H4 (cell line): ENCODE results near the gene FAAP20. TPM values are rescaled to one million over a fixed set of nuclear protein-coding genes. Genes with fewer than 3 reads are reported as not detected.

Experiments
- DNase-seq: peaks from one replicate; pipeline ENCODE4 v3.0.0-alpha.2; 2015; ENCODE audit warnings: low spot score
- total RNA-seq: library from RNA; depleted of rRNA; stranded (reverse); fragments of >200 nt; shearing (Covaris generic); gene quantifications from 2 replicates; pipeline ENCODE4 v1.2.3, GENCODE V29; 2014

FAAP20 gene
- total RNA-seq, 1 experiment from 2014 or later: 28.5 TPM

DNA sequence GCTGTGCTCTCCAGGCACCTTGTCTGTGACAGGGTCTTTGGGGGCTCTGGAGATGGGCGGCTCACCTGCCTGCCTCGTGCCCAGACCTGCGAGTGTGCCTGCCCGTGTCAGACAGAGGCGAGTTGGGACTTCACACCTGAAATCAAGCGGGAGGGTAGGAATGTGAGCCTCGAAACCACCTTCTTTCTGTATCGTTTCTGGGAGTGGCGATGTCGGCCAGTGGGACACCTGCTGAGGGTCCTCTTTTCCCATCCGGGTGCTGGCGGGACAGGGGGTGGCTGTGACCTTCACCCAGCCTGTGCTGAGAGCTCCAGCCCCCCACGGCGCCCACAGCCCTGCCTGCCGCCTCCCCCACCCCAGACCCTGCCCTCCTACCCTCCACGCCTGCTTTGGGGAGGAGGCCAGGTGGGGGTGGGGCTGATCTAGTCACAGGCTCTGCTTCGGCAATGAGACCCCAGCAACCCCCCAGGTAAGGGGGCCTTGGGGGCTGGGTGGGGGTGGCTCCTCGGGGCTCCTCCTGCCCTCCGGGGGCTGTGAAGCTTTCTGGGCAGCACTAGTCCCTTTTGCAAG is 15.6 kb upstream of the FAAP20 start:
- DNase-seq: no peak

GRCh38 chr1:2209400-2210083 is 15.0 kb upstream of the FAAP20 start:
- DNase-seq: no peak

DNA sequence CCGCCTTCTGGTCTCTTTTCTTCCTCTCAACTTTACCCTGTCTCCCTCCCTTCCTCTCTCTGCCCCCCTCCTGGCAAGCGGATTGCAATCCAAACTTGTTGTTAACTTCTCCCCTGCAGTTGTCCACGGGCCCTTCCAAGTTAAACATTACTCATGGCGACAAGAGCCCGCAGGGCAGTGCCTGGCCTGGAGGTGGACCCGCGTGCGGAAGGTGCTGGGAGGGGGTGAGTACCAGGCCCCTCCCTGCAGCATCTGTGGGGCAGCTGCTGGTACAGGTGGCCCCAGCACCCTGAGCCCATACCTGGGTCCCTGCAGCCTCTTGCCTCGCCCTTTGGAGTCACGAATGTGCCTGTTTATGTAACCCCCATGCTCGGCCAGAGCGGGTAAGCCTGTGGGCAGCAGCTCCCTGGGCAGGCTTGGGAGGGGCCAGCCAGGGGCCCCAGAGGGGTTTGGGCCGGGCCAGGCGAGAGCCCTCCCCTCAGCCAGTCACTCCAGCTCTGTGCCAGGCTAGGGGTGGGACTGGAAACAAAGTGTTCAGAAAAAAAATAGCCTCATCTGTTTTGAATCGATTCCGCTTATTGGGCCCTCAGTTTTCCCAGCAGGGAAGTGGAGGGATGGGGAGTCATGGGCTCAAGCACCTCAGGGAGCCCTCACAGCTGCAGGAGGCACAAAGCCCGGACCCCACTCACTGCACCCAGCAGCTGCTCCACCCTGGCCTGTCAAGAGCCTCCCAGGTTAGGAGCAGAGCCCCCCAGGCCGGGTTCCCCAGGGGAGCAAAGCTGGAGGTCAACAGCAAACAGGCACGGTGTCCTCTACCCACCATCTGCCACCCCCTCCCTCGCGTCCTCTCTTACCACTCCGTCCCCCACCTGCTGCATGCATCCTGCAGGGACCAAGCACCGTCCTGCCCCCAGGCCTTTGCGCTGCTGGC is 14.0 kb upstream of the FAAP20 start:
- DNase-seq: peak; percentile 89

DNA sequence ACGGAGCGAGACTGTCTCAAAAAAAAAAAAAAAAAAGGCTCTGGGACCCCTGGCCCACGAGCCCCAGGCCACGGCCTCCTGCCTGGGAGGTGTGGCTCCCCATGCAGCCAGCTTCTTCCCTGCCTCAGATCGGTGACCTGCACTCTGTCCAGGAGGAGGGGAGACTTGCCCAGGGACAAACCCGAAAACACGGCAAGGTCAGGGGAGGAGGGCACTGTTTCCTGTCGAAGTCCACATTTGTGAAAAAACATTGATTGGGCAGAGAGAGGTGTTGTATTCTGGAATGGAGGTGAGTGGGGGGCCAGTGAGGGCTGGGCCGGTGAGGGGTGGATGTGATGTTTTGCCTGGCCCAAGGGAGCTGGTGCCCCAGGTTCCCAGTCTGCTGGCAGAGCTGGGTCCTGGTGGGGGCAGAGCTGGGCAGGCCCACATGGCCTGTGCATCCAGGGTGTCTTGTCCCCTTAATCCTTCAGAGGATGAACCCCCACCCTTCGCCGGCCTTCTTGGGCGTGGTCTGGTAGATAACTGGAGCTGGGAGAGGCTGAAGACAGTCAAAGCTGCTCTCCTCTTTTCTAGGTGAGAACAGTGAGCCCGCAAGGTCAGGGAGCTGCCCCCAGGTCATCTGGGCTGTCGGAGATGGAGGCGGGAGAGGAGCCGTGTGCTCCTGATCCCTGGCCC is 12.4 kb upstream of the FAAP20 start:
- no peak for DNase-seq

GRCh38 chr1:2205191-2205952 is 10.8 kb upstream of the FAAP20 start:
- DNase-seq: peak; percentile 55

GRCh38 chr1:2204415-2205190 is 10.0 kb upstream of the FAAP20 start:
- no peak for DNase-seq

- DNase-seq: no peak
Measured at GRCh38 chr1:2203671-2204414, 9.3 kb upstream of the FAAP20 start.

- DNase-seq: no peak
Measured at GRCh38 chr1:2202843-2203601, 8.4 kb upstream of the FAAP20 start.

- no peak for DNase-seq
Measured at GRCh38 chr1:2202008-2202575, 7.5 kb upstream of the FAAP20 start.

GRCh38 chr1:2201062-2201461 is 6.5 kb upstream of the FAAP20 start:
- DNase-seq: no peak

DNA sequence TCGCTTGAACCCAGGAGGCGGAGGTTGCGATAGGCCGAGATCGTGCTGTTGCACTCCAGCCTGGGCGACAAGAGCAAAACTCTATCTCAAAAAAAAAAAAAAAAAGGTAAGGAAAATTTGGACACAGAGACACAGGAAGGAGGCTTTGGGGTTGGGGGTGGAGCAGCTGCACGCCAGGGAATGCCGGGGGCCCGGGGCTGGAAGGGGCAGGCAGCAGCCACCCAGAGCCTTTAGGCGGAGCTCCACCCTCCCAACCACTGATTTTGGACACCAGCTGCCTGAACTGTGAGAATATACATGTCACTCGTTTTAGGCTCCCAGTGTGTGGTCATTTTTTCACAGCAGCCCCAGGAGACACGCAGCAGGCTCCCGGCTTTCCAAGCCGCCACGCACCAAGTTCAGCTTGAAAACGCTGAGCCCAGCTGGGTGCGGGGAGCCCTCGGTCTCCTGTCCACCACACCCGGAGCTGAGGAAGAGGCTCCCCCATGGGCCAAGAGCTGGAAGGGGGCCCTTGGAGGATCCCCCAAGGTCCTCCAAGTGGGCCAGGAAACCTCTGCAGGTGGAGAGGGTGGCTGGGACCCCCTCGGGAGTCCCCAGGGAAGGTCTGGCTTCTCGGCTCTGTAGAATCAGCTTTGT is 5.9 kb upstream of the FAAP20 start:
- DNase-seq: no peak

GRCh38 chr1:2199042-2199810 is 4.7 kb upstream of the FAAP20 start:
- no peak for DNase-seq

- no peak for DNase-seq
Measured at GRCh38 chr1:2198571-2198970, 4.0 kb upstream of the FAAP20 start.

GRCh38 chr1:2197707-2198165 is 3.2 kb upstream of the FAAP20 start:
- no peak for DNase-seq

GRCh38 chr1:2196901-2197638 is 2.5 kb upstream of the FAAP20 start:
- DNase-seq: no peak

DNA sequence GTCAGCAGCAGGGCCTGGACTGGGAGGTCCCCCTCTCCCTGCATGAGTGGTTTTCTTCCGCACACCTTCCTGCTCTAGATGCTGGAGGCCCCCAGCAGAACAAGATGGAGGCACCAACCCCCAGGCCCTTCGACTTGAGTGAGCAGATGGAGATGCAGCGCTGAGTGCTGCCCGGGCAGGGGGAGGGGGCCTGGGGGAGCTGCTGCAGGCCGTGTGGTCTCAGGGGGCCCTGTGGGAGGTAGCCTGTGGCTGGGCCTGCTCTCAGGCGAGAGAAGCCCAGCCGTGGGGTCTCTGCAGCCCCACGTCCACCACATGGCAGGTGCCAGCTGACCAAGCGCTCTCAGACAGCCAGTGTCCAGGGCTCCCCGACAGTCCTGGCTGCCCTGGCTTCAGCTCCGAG is 1.2 kb upstream of the FAAP20 start:
- DNase-seq: no peak
